ENCODE results near the gene LINGO1. TPM values are rescaled to one million over a fixed set of nuclear protein-coding genes. Genes with fewer than 3 reads are reported as not detected.
A peak's percentile ranks its signal among the peaks of the same experiment; 100 is the strongest.

LINGO1 gene
- 1 to 10 TPM in 2 of 4 donors, under 1 TPM in 1, not detected in 1; 0.83 to 2.2 (median 1.0) TPM for total RNA-seq

GRCh38 chr15:77632534-77633133 is at the start of gene LINGO1:
TSS of gene LINGO1 (minus strand) at chr15:77632912. CDS start at chr15:77632315, 597 bp downstream.
- Histone ChIP-seq H3K27ac (replicated peaks in 1 of 4) (peak within 1 kb of the TSS in 1 of 4 donors; percentile 6), H3K9me3 (no peaks in the 10 kb centered on the region), H3K4me3 (peak within 1 kb of the TSS; percentile 53 to 69 (median 56)), H3K27me3 (peaks cover 0 to 77% (median 38%) of the 10 kb centered on the region in 4 donors), H3K36me3 (no peaks in the 10 kb centered on the region), H3K4me1 (peaks cover 13 to 41% (median 33%) of the 10 kb centered on the region in 4 donors)
- WGBS, result 0% methylated on average over 14 of the region's 88 CpGs
- TF ChIP-seq POLR2AphosphoS5 (IDR thresholded peaks at IDR 0.05), result no peak
- TF ChIP-seq, protein P1, sequence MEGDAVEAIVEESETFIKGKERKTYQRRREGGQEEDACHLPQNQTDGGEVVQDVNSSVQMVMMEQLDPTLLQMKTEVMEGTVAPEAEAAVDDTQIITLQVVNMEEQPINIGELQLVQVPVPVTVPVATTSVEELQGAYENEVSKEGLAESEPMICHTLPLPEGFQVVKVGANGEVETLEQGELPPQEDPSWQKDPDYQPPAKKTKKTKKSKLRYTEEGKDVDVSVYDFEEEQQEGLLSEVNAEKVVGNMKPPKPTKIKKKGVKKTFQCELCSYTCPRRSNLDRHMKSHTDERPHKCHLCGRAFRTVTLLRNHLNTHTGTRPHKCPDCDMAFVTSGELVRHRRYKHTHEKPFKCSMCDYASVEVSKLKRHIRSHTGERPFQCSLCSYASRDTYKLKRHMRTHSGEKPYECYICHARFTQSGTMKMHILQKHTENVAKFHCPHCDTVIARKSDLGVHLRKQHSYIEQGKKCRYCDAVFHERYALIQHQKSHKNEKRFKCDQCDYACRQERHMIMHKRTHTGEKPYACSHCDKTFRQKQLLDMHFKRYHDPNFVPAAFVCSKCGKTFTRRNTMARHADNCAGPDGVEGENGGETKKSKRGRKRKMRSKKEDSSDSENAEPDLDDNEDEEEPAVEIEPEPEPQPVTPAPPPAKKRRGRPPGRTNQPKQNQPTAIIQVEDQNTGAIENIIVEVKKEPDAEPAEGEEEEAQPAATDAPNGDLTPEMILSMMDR (IDR thresholded peaks at IDR 0.05), result no peak
- no peak for TF ChIP-seq POLR2A (IDR thresholded peaks at IDR 0.05; ENCODE audit: low read depth)
- TF ChIP-seq EP300 (IDR thresholded peaks at IDR 0.05), result no peak
- intact Hi-C loops (cut with DNase I), result loop anchor here (10.0 kb wide), 1 partner anchor 192 kb away; no protein-coding TSS in a partner anchor
- DNase-seq (ENCODE audit: extremely low spot score), result no peak

DNA sequence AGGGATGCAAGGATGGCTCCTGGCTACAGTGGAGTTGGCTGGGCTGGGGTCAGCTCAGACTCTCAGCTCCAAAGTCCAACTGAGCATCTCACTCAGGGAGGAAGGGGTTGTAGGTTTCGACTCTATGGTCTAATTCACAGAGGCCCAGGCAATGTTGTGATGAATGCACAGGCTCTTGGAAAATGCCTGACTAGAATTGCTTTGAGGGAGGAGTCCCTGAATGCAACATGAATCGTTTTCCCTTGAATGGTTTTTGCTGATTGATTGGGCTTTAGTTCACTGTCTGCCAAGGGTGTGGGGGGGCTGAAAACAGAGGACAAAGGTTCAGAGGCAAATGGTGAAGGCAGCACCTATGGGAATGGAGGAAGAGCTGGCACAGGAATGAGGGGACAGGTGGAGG is 48.6 kb upstream of the LINGO1 start:
- intact Hi-C loops (cut with DNase I), result no loop called here
- peaks cover 0 to 77% (median 0%) of the 10 kb centered on the region in 4 donors for H3K27me3 ChIP-seq
- no peak for DNase-seq (ENCODE audit: extremely low spot score)
- WGBS, result 64% methylated on average over 2 of the region's 2 CpGs
- no peak for TF ChIP-seq POLR2A (IDR thresholded peaks at IDR 0.05; ENCODE audit: low read depth)
- no peak overlapping the region for H3K4me3 ChIP-seq
- H3K9me3 ChIP-seq, result no peaks in the 10 kb centered on the region
- no peaks in the 10 kb centered on the region for H3K36me3 ChIP-seq
- H3K27ac ChIP-seq (replicated peaks in 1 of 4), result no peak overlapping the region
- no peaks in the 10 kb centered on the region for H3K4me1 ChIP-seq

DNA sequence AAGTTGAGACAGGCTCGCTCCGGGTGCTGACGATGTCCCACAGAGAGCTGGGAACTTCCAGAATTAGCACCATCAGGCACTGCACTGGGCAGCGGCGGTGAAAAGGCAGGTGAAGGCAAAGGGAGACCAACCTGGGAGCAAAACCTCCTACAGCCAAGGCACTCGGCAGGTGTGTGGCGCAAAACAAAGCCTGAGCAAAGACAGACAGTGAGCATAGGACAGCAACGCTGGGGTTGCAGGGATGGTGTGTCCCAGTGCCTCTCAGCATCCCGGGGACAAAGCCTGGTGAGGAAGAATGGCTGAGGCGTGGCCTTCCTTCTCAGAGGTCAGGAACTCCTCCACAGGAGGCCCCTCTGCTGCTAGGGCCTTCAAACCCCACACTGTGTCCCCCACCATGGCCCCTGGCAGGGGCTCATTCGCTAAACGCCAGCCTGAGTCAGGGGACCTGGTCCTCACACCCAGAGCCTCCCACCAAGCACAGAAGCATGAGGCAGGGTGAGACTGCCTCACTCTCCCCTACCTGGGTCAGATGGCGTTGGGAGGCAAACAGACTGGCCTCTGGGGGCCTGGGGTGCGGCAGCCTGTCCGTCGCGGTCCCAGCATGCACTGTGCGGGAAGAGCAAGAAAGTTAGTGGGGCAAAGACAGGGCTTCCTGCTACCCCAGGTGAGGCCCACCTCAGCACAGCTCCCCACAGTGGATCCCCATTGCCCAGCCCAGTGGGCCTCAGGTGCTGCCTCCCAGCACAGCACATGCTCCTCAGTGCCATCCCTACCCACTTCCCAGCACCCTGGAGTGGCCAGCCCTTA is 44.1 kb upstream of the LINGO1 start:
- intact Hi-C loops (cut with DNase I), result no loop called here

DNA sequence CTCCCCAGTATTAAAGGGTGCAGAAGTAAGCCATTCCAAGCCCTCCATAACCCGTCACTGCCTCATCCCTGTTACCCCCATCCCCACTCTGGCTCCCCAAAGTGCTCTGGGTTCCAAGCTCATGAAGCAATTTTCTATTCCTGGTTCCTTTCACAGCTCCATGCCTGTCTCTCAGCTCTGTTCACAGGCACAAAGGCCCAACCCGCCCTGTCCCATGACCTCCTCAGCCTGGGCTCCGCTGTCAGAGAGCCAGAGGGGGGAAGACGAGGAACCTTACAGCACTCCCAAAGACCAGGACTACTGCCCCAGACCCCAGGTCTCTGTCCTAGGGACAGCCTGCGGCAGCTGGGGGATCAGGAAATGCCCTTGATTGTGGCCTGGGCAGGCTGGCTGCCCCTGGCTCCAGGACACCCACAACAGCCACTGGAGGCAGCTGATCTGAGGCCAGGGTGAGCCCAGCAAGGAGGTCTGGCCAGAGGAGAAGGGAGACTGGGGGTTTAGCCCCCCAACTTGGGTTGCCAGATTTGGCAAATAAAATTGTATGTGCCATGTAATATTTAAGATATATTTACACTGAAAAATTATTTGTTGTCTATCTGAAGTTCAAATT is 43.2 kb upstream of the LINGO1 start:
- peaks cover 0 to 4% (median 0%) of the 10 kb centered on the region in 4 donors for H3K9me3 ChIP-seq
- no peak for DNase-seq (ENCODE audit: extremely low spot score)
- H3K4me3 ChIP-seq, result no peak overlapping the region
- H3K4me1 ChIP-seq, result peaks cover 0 to 3% (median 0%) of the 10 kb centered on the region in 4 donors
- no peak for TF ChIP-seq POLR2AphosphoS5 (IDR thresholded peaks at IDR 0.05)
- no peak for TF ChIP-seq EP300 (IDR thresholded peaks at IDR 0.05)
- TF ChIP-seq, protein P1 (IDR thresholded peaks at IDR 0.05), result no peak
- no peak for TF ChIP-seq POLR2A (IDR thresholded peaks at IDR 0.05; ENCODE audit: low read depth)
- no peak overlapping the region for H3K27ac ChIP-seq (replicated peaks in 1 of 4)
- H3K36me3 ChIP-seq, result no peaks in the 10 kb centered on the region
- 65% methylated on average over 3 of the region's 5 CpGs for WGBS
- intact Hi-C loops (cut with DNase I), result no loop called here
- H3K27me3 ChIP-seq, result peaks cover 0 to 62% (median 7%) of the 10 kb centered on the region in 4 donors

More for the DNA sequence above, 44.1 kb upstream of the LINGO1 start:
- Histone ChIP-seq H3K4me3 (no peak overlapping the region), H3K36me3 (no peaks in the 10 kb centered on the region), H3K9me3 (peaks cover 0 to 4% (median 0%) of the 10 kb centered on the region in 4 donors), H3K4me1 (peaks cover 0 to 3% (median 0%) of the 10 kb centered on the region in 4 donors), H3K27ac (replicated peaks in 1 of 4) (no peak overlapping the region), H3K27me3 (peaks cover 0 to 57% (median 4%) of the 10 kb centered on the region in 4 donors)
- no peak for TF ChIP-seq EP300 (IDR thresholded peaks at IDR 0.05)
- WGBS, result 74% methylated on average over 10 of the region's 18 CpGs
- DNase-seq (ENCODE audit: extremely low spot score), result no peak

GRCh38 chr15:77674327-77674726 is 41.6 kb upstream of the LINGO1 start:
- 92% methylated on average over 7 of the region's 7 CpGs for WGBS
- Histone ChIP-seq H3K27ac (replicated peaks in 1 of 4) (no peak overlapping the region), H3K9me3 (peaks cover 0 to 4% (median 0%) of the 10 kb centered on the region in 4 donors), H3K4me3 (no peak overlapping the region), H3K4me1 (peaks cover 0 to 3% (median 0%) of the 10 kb centered on the region in 4 donors), H3K27me3 (peaks cover 0 to 65% (median 7%) of the 10 kb centered on the region in 4 donors), H3K36me3 (no peaks in the 10 kb centered on the region)
- intact Hi-C loops (cut with DNase I), result no loop called here
- DNase-seq (ENCODE audit: extremely low spot score), result no peak
- TF ChIP-seq EP300 (IDR thresholded peaks at IDR 0.05) (no peak), POLR2AphosphoS5 (IDR thresholded peaks at IDR 0.05) (no peak), POLR2A (IDR thresholded peaks at IDR 0.05; ENCODE audit: low read depth) (no peak)
- TF ChIP-seq, protein P1 (IDR thresholded peaks at IDR 0.05), result no peak

Data from esophagus muscularis mucosa (tissue), 4 donors.